Suprapubic skin (tissue), 4 donors: Measurements from ENCODE around the gene CBL. TPM values are rescaled to one million over a fixed set of nuclear protein-coding genes. Genes with fewer than 3 reads are reported as not detected.
"Not testable (repeated sequence)": the region's sequence is repeated elsewhere in the genome, so short reads cannot be mapped to it uniquely, and the experiment has no call there.

ENCODE experiments used
- DNase-seq, 2 donors: peaks; one replicate each; pipeline ENCODE4 v3.0.0-alpha.2; 2019; ENCODE audit warnings: low spot score in 2 of 2
- H3K27ac ChIP-seq: fragments of 200-600 bp; sonication (generic); one replicate; pipeline ENCODE4 v1.5.1; 2019
- H3K27me3 ChIP-seq: fragments of 200-600 bp; sonication (generic); one replicate; pipeline ENCODE4 v1.5.1; 2019
- H3K36me3 ChIP-seq: fragments of 200-600 bp; sonication (generic); one replicate; pipeline ENCODE4 v1.5.1; 2019
- H3K4me1 ChIP-seq: fragments of 200-600 bp; sonication (generic); one replicate; pipeline ENCODE4 v1.5.1; 2019
- H3K4me3 ChIP-seq: fragments of 200-600 bp; sonication (generic); one replicate; pipeline ENCODE4 v1.5.1; 2019; ENCODE audit warnings: mild to moderate bottlenecking
- H3K9me3 ChIP-seq: fragments of 200-600 bp; sonication (generic); one replicate; pipeline ENCODE4 v1.5.1; 2019
- CTCF ChIP-seq, 2 donors: fragments of 200-600 bp in 1 of 2; fragments of 450-650 bp in 1 of 2; sonication (generic) in 1 of 2; IDR thresholded peaks; one replicate each; pipeline ENCODE4 v1.5.1; 2016 to 2019; ENCODE audit warnings: antibody characterized with exemption in 2 of 2, mild to moderate bottlenecking in 1 of 2, moderate library complexity in 1 of 2
- EP300 ChIP-seq: sonication (generic); formaldehyde crosslinking; IDR thresholded peaks from one replicate; pipeline ENCODE4 v1.6.1; 2017; ENCODE audit warnings: antibody characterized with exemption
- POLR2A ChIP-seq, 2 donors: fragments of 450-650 bp; IDR thresholded peaks; one replicate each; pipeline ENCODE4 v1.6.1; 2017; ENCODE audit warnings: antibody characterized with exemption in 2 of 2, mild to moderate bottlenecking in 2 of 2, moderate library complexity in 2 of 2
- POLR2AphosphoS5 ChIP-seq, 3 donors: sonication (generic); formaldehyde crosslinking; IDR thresholded peaks; one replicate each; pipeline ENCODE4 v1.6.1; 2017; ENCODE audit warnings: antibody characterized with exemption in 3 of 3
- WGBS: methylation state at CpG from one replicate; pipeline ENCODE4 v1.1.5; 2018; 5-methylcytosine and 5-hydroxymethylcytosine counted together
- total RNA-seq, 4 donors: library from RNA; depleted of rRNA; stranded (reverse); fragments of >200 nt; gene quantifications; one replicate each; pipeline ENCODE4 v1.1.0, GENCODE V29; 2016

CBL gene
- total RNA-seq, 4 donors from 2014 or later, result 13.2 to 17.4 (median 17.2) TPM

DNA sequence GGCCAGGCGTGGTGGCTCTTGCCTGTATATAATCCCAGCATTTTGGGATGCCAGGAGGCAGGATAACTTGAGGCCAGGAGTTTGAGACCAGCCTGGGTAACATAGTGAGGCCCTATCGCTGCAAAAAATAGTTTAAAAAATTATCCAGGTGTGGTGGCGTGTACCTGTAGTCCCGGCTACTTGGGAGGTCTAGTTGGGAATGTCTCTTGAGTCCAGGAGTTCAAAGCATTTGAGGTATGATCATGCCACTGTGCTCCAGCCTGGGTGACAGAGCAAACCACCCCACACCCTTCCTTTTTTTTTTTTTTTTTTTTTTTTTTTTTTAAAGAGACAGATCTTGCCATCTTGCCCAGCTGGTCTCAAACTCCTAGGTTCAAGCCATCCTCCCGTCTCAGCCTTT is 16.8 kb downstream of the CBL start:
- no peaks in the 10 kb centered on the region for H3K27me3 ChIP-seq
- no peaks in the 10 kb centered on the region for H3K4me1 ChIP-seq
- no peaks in the 10 kb centered on the region for H3K9me3 ChIP-seq
- 93% methylated on average over 5 of the region's 5 CpGs for WGBS
- no peak for DNase-seq
- H3K27ac ChIP-seq, result no peak overlapping the region
- no peak for TF ChIP-seq POLR2AphosphoS5 (IDR thresholded peaks at IDR 0.05)
- no peaks in the 10 kb centered on the region for H3K36me3 ChIP-seq
- no peak overlapping the region for H3K4me3 ChIP-seq

GRCh38 chr11:119223856-119224255 is 17.7 kb downstream of the CBL start:
- H3K9me3 ChIP-seq, result no peaks in the 10 kb centered on the region
- H3K36me3 ChIP-seq, result no peaks in the 10 kb centered on the region
- TF ChIP-seq POLR2AphosphoS5 (IDR thresholded peaks at IDR 0.05) (no peak), EP300 (no peak), POLR2A (IDR thresholded peaks at IDR 0.05) (no peak), CTCF (IDR thresholded peaks at IDR 0.05) (no peak)
- no peak overlapping the region for H3K4me3 ChIP-seq
- H3K4me1 ChIP-seq, result no peaks in the 10 kb centered on the region
- WGBS, result 68% methylated on average over 1 of the region's 1 CpG
- H3K27ac ChIP-seq, result no peak overlapping the region
- DNase-seq, result no peak
- H3K27me3 ChIP-seq, result no peaks in the 10 kb centered on the region

DNA sequence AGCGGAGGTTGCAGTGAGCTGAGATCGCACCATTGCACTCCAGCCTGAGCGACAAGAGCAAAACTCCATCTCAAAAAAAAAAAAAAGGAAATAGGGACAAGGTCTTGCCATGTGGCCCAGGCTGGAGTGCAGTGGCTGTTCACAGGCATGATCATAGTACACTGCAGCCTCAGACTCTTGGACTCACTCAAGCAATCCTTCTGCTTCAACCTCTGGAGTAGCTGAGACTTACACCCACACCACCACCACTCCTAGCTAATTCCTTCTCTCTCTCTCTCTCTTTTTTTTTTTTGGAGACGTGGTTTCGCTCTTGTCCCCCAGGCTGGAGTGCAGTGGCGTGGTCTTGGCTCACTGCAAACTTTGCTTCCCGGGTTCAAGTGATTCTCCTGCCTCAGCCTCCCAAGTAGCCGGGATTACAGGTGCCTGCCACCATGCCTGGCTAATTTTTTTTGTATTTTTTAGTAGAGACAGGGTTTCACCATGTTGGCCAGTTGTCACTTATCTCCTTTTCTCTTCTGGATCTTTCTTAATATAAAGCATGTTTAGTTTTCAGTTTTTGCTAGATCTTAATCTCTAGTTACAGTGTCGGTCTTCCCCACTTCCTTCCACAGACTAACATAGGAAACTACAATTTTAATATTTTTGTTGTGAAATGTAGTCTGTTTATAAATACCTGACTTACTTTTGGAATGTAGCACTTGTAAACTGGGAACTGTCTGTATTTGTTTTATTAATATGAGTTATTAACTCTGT is 22.6 kb downstream of the CBL start:
- not testable (repeated sequence) for H3K4me1 ChIP-seq, H3K27ac ChIP-seq
- WGBS, result 90% methylated on average over 9 of the region's 9 CpGs

DNA sequence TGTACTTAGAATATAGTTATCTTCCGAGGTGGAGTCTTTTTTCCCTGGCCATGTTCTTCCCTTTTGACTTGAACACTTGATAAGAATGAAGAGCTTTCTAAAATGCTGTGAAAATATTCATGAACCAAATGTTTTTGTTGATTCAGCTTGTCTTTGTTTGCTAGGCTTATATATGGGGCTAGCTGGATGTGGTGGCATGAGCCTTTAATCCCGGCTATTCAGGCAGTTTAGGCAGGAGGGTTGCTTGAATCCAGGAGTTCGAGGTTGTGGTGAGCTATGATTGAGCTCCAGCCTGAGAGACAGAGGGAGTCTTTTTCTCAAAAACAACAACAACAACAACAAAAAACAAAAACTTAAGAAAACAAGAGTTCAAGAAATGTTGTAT is 23.1 kb downstream of the CBL start:
- DNase-seq, result no peak
- TF ChIP-seq CTCF (IDR thresholded peaks at IDR 0.05), result no peak
- no peak for TF ChIP-seq EP300
- H3K27ac ChIP-seq, result no peak overlapping the region

More for the DNA sequence above, 22.6 kb downstream of the CBL start:
- not testable (repeated sequence) for DNase-seq, H3K9me3 ChIP-seq, H3K4me3 ChIP-seq, H3K27me3 ChIP-seq
- H3K36me3 ChIP-seq, result peaks cover 15% of the 10 kb centered on the region

DNA sequence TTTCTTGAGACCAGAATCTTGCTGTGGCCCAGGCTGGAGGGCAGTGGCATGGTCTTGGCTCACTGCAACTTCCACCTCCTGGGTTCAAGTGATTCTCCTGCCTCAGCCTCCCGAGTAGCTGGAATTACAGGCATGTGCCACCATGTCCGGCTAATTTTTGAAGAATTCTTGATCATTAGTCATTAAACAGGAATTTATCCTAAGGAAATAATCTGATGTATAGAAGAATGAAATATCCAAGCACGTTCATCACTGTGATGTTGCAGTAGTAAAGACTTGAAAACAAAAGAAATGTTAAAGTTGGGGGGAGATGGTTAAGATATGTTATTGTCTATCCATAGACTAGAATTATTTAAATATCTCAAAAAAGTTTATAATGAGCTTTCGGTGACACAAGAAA is 23.6 kb downstream of the CBL start:
- Histone ChIP-seq H3K36me3 (peaks cover 19% of the 10 kb centered on the region), H3K27me3 (no peaks in the 10 kb centered on the region), H3K4me1 (peaks cover 3% of the 10 kb centered on the region), H3K27ac (no peak overlapping the region), H3K4me3 (no peak overlapping the region), H3K9me3 (no peaks in the 10 kb centered on the region)
- no peak for DNase-seq
- 68% methylated on average over 4 of the region's 4 CpGs for WGBS
- no peak for TF ChIP-seq EP300
- TF ChIP-seq POLR2AphosphoS5 (IDR thresholded peaks at IDR 0.05), result no peak
- no peak for TF ChIP-seq POLR2A (IDR thresholded peaks at IDR 0.05)
- TF ChIP-seq CTCF (IDR thresholded peaks at IDR 0.05), result no peak

More for the DNA sequence above, 23.1 kb downstream of the CBL start:
- no peak overlapping the region for H3K4me3 ChIP-seq
- 88% methylated on average over 3 of the region's 3 CpGs for WGBS
- peaks cover 19% of the 10 kb centered on the region for H3K36me3 ChIP-seq
- H3K27me3 ChIP-seq, result no peaks in the 10 kb centered on the region
- no peaks in the 10 kb centered on the region for H3K9me3 ChIP-seq
- peaks cover 3% of the 10 kb centered on the region for H3K4me1 ChIP-seq

GRCh38 chr11:119236490-119236889 is 30.4 kb downstream of the CBL start:
- Histone ChIP-seq H3K27me3 (no peaks in the 10 kb centered on the region), H3K4me3 (no peak overlapping the region), H3K9me3 (no peaks in the 10 kb centered on the region), H3K4me1 (no peaks in the 10 kb centered on the region), H3K27ac (no peak overlapping the region), H3K36me3 (peaks cover 21% of the 10 kb centered on the region)
- no peak for DNase-seq
- no peak for TF ChIP-seq POLR2A (IDR thresholded peaks at IDR 0.05)
- no peak for TF ChIP-seq CTCF (IDR thresholded peaks at IDR 0.05)
- TF ChIP-seq POLR2AphosphoS5 (IDR thresholded peaks at IDR 0.05), result no peak
